Neural crest cell (in vitro differentiated cells): ENCODE results near the gene CCDC60. TPM values are rescaled to one million over a fixed set of nuclear protein-coding genes. Genes with fewer than 3 reads are reported as not detected.

Experiments used
- DNase-seq: peaks from one replicate; pipeline ENCODE4 v3.0.0; 2021; ENCODE audit warnings: low read depth, mixed read lengths, low spot score
- H3K27ac Mint-ChIP-seq: one replicate; pipeline ENCODE4 v1.8.0; 2021; ENCODE audit warnings: mild to moderate bottlenecking, mixed read lengths; ENCODE audit not compliant: unreplicated experiment
- H3K27me3 Mint-ChIP-seq: 2 replicates; pipeline ENCODE4 v1.8.0; 2021; ENCODE audit warnings: low read depth, mild to moderate bottlenecking, mixed read lengths
- H3K36me3 Mint-ChIP-seq: 2 replicates; pipeline ENCODE4 v1.8.0; 2021; ENCODE audit warnings: low read depth, mild to moderate bottlenecking, mixed read lengths
- H3K4me1 Mint-ChIP-seq: 2 replicates; pipeline ENCODE4 v1.8.0; 2021; ENCODE audit warnings: mixed read lengths
- H3K4me3 Mint-ChIP-seq: one replicate; pipeline ENCODE4 v1.8.0; 2021; ENCODE audit warnings: mild to moderate bottlenecking, mixed read lengths
- H3K9me3 Mint-ChIP-seq: 2 replicates; pipeline ENCODE4 v1.8.0; 2021; ENCODE audit warnings: mixed read lengths
- CTCF ChIP-seq: fragments of 200-600 bp; sonication (generic); conservative IDR thresholded peaks from 2 replicates; pipeline ENCODE4 v1.5.0; 2021; ENCODE audit warnings: antibody characterized with exemption, mild to moderate bottlenecking
- total RNA-seq: library from RNA; stranded (reverse); gene quantifications from 2 replicates; pipeline ENCODE4 v1.2.1, GENCODE V29; 2021

CCDC60 gene
- total RNA-seq, 1 donor from 2014 or later: 0.75 TPM

- H3K27ac Mint-ChIP-seq: no peak overlapping the region
- H3K27me3 Mint-ChIP-seq: peaks cover 62% of the 10 kb centered on the region
- TF ChIP-seq CTCF: no peak
- no peaks in the 10 kb centered on the region for H3K36me3 Mint-ChIP-seq
- peaks cover 5% of the 10 kb centered on the region for H3K4me1 Mint-ChIP-seq
- peaks cover 4% of the 10 kb centered on the region for H3K9me3 Mint-ChIP-seq
- H3K4me3 Mint-ChIP-seq: no peak overlapping the region
- DNase-seq: no peak
These were observed 106.4 kb downstream of the CCDC60 start for GRCh38 chr12:119440803-119441360.

GRCh38 chr12:119444462-119445044 lies 110.0 kb downstream of the CCDC60 start:
- peak; percentile 85 for TF ChIP-seq CTCF
- Mint-ChIP-seq H3K36me3 (no peaks in the 10 kb centered on the region), H3K27ac (no peak overlapping the region), H3K9me3 (peaks cover 4% of the 10 kb centered on the region), H3K27me3 (peaks cover 70% of the 10 kb centered on the region), H3K4me3 (no peak overlapping the region), H3K4me1 (peaks cover 23% of the 10 kb centered on the region)
- DNase-seq: peak; percentile 54

GRCh38 chr12:119446459-119446858 lies 111.9 kb downstream of the CCDC60 start:
- H3K27ac Mint-ChIP-seq: no peak overlapping the region
- H3K4me3 Mint-ChIP-seq: no peak overlapping the region
- H3K27me3 Mint-ChIP-seq: peaks cover 65% of the 10 kb centered on the region
- DNase-seq: no peak
- peaks cover 23% of the 10 kb centered on the region for H3K4me1 Mint-ChIP-seq
- TF ChIP-seq CTCF: no peak
- H3K36me3 Mint-ChIP-seq: no peaks in the 10 kb centered on the region
- H3K9me3 Mint-ChIP-seq: peaks cover 4% of the 10 kb centered on the region

GRCh38 chr12:119447126-119447525 lies 112.6 kb downstream of the CCDC60 start:
- no peak for TF ChIP-seq CTCF
- no peak for DNase-seq
- H3K4me3 Mint-ChIP-seq: no peak overlapping the region
- H3K27me3 Mint-ChIP-seq: peaks cover 65% of the 10 kb centered on the region
- peaks cover 23% of the 10 kb centered on the region for H3K4me1 Mint-ChIP-seq
- H3K36me3 Mint-ChIP-seq: no peaks in the 10 kb centered on the region
- H3K27ac Mint-ChIP-seq: no peak overlapping the region
- peaks cover 4% of the 10 kb centered on the region for H3K9me3 Mint-ChIP-seq

- H3K4me3 Mint-ChIP-seq: no peak overlapping the region
- H3K27ac Mint-ChIP-seq: no peak overlapping the region
- no peaks in the 10 kb centered on the region for H3K36me3 Mint-ChIP-seq
- no peak for TF ChIP-seq CTCF
- peaks cover 4% of the 10 kb centered on the region for H3K9me3 Mint-ChIP-seq
- no peak for DNase-seq
- H3K27me3 Mint-ChIP-seq: peaks cover 67% of the 10 kb centered on the region
- peaks cover 23% of the 10 kb centered on the region for H3K4me1 Mint-ChIP-seq
These were observed 113.1 kb downstream of the CCDC60 start for GRCh38 chr12:119447618-119448017.
